Measurements from ENCODE around the gene TIMM50.
"Not testable (repeated sequence)": the region's sequence is repeated elsewhere in the genome, so short reads cannot be mapped to it uniquely, and the experiment has no call there.

The TIMM50 gene

GRCh38 chr19:39480337-39481228 lies at the start of gene TIMM50:
Gene TIMM50, plus strand, starts transcription at chr19:39480838. Its CDS starts 16 bp downstream, at chr19:39480854.
- peak; percentile 95 for DNase-seq (ENCODE audit: low read depth)

DNA sequence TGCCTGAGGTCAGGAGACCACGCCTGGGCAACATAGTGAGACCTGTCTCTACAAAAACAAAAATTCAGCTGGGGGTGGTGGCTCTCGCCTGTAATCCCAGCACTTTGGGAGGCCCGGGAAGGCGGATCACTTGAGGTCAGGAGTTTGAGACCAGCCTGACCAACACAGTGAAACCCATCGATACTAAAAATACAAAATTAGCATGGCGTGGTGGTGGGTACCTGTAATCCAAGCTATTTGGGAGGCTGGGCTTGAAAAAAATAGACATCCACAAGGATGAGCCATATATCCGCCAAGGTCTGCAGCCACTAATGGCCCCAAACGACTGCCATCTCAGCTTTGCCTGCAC lies 48.0 kb upstream of the TIMM50 start:
- no peak for DNase-seq (ENCODE audit: low read depth)

DNA sequence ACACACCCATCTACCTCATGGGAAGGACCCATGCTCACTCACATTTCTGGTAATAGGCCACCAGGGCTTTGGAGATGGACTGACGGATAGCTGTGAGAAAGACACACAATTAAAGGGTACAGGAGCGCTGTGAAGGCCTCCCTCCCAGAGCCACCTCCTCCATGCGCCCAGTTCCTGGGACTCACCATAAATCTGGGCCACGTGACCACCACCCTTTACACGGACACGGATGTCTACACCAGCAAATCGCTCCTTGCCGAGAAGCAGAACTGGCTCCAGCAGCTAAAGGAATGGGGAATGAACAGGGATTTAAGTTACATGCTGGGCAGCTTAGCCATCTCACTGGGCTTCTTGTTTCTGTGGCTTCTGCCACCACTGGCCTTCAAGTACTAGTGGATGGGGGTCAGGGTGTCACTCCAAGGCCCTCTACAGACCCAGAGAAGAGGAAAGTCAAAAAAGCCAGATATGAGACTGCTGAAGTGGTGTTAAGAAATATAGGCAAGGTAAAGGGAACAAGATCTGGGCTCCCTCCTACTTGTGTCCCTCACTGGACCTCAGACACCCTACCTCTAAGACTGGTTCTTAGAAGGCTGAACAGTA lies 47.1 kb upstream of the TIMM50 start:
- DNase-seq (ENCODE audit: low read depth): no peak

GRCh38 chr19:39434123-39435076 lies 46.2 kb upstream of the TIMM50 start:
- DNase-seq (ENCODE audit: low read depth): peak; percentile 23

DNA sequence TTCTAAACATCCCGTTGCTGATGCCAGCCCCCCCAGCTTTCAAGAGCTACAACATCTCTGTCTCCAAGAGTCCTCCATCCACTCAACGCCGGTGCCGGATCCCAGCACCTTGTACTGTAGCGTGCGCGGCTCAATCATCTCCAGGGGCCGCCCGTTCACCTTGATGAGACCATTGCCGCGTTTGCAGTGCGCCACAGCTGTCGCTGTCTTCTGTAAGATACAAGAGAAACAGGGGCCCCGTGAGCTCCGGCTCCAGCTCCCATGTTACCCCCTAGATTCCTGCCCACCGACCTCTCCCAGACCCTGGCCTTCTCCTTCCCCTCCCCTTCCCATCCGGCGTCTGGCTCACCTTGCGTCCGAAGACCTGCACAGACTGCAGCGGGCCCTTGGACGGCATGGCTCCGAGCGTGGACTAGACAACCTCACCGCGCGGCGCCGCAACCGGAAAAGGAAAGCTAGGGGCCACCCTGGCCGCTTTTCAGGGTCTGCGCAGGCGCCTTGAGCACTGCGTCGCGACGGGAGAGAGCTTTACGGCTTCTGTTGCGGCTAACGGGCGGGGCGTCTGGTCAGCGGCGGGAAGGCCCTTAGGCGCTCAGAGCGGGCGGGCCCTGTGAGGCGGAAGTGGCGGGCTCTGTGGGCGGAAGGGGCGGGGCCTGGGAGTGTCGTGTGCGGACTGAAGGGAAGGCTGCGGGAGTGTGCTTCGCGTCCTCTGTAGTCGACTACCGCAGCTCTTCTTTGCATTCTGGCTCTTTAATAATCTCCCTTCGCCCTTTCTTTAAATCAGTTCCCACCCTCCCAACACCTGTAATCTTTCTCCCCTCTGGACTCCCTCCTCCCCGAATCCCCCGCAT lies 44.9 kb upstream of the TIMM50 start, which contains the start of gene RPS16:
Gene RPS16 (minus strand): TSS at position 451 of the 851 bp plus-strand sequence. CDS start 54 bp downstream, at position 397.
- peak; percentile 98 for DNase-seq (ENCODE audit: low read depth)

DNA sequence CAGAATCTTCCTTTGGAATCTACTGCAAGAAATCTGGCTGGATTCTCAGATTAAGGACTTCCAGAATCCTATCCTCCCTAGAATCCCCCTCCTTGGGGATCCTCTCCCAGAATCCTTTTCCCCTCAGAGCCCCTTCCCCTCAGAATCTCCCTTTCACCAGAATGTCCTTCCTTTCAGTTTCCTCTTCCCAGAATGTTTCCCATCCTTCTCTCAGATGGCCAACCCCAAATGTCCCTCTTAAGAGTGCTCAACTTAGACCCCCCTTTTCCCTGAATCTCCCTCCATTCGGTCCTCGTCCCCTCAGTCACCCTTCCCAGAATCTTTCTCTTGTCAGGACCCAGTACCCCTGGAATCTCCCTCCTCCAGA lies 44.3 kb upstream of the TIMM50 start:
- DNase-seq (ENCODE audit: low read depth): no peak

- DNase-seq (ENCODE audit: low read depth): peak; percentile 67
Measured at GRCh38 chr19:39438270-39438934, 42.2 kb upstream of the TIMM50 start.

- DNase-seq (ENCODE audit: low read depth): peak; percentile 50
Measured at GRCh38 chr19:39444598-39445195, 35.9 kb upstream of the TIMM50 start.

DNA sequence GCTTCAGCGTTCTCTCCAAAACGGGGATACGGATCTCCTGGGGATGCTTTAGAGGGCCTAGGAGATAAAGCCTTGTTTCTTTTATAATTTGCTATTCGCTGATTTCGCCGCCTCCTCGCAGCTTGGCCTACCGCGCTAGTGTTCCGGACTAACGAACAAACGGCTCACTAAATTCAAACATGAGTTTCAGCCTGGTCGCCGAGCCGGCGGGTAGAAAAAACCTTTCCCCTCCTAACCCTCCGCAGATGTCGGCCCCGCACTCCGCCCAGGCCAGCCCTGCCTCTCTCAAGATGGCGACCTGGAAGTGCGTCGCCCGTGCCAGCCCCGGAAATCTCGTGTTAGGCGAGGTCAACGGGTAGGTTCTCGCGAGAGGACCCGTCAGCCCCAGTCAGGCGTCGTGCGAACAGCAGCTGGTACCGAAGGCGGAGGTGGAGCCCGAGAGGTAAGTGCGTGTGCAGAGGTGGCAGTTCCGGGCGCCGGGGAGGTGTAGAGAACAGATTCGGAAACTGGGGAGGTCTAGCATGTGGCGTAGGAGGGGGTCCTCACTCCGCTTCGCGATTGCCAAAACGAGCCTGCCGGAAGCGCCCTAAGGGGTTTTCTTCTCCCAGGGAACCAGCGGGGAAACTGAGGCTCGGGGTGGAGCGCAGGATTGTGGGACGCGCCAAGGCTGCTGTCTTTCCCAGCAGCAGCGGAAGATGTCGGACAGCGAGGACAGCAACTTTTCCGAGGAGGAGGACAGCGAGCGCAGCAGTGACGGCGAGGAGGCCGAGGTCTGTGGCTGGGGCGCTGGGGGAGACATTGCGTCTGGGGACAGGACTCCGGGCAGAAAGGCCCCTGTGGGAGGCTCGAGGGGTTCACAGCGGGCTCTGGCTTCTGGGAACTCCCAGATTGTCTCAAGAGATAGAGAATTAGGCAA lies 35.2 kb upstream of the TIMM50 start, which contains the start of gene SUPT5H:
Gene SUPT5H (plus strand): TSS at position 387 of the 916 bp plus-strand sequence. CDS start 309 bp downstream, at position 696.
- DNase-seq (ENCODE audit: low read depth): peak; percentile 98

- no peak for DNase-seq (ENCODE audit: low read depth)
Measured at GRCh38 chr19:39446365-39447084, 34.1 kb upstream of the TIMM50 start.

DNA sequence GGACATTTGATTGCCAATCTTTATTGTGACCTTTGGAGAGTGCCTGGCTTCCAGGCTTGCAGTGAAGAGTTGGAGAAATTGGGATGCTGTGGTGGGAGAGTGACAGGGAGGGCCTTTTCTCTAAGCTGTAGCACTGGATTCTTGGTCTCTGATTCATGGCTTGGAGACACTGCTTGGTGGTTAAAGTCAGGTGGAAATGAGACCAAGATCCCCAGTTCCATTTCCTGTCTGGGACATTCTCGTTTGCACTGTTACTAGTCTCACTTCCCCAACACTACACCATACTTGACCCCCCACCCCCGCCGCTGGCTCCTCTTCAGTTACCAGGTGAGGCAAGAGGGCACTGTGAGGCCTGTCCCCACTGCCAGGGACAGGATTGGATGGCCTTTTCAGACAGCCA lies 32.4 kb upstream of the TIMM50 start:
- peak; percentile 76 for DNase-seq (ENCODE audit: low read depth)

DNA sequence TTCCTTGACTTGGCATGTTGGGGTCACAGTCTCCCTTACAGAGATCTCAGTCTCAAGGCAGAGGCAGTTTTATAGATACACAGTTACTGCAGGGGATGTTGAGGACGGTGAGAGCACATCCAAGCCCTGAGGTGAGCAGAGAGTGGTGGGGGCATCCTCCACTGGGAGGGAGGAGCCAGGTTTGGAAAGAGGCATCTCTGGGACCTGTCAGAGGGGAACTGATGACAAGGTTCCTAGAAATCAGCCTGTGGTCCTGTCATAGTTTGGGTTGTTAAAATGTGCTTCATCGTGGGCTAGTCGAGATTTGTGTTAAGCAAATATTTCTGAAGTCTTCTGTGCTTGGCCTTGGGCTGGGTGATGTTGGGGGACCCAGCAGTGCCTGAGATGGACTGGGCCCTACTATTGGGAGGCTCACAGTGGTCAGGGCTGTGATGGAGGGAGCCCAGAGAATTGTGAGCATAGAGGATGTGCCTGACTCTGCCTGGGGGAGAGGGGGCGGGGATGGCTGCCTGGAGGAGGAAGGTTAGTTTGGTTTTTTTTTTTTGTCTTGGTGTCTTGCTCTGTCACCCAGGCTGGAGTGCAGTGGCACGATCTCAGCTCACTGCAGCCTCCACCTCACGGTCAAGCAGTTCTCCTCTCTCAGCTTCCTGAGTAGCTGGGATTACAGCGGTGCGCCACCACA lies 31.4 kb upstream of the TIMM50 start:
- DNase-seq (ENCODE audit: low read depth): no peak

GRCh38 chr19:39451257-39451656 lies 29.4 kb upstream of the TIMM50 start:
- not testable (repeated sequence) for DNase-seq (ENCODE audit: low read depth)

- DNase-seq (ENCODE audit: low read depth): no peak
Measured at GRCh38 chr19:39463403-39463802, 17.2 kb upstream of the TIMM50 start.

GRCh38 chr19:39465956-39466747 lies 14.5 kb upstream of the TIMM50 start:
- DNase-seq (ENCODE audit: low read depth): no peak

DNA sequence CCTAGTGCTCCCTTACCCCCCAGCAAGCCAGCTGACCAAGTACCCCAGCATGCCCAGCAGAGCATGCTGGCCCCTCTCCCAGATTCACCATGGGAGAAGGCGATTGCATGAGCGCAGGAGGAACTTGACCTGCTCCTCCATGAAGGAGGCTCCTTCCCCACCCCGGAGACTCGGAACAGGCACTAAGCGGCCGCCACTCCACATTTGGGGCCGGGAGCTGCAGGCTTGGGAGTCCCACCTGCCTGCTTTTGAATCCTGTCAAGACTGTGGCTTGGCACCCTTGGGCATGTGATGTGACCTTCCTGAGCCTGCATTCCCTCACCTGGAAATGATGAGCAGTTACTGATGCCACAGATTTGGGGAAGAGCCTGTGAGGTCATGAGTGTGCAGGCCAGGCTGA lies 12.7 kb upstream of the TIMM50 start:
- DNase-seq (ENCODE audit: low read depth): no peak

- DNase-seq (ENCODE audit: low read depth): no peak
Measured at GRCh38 chr19:39469036-39469435, 11.6 kb upstream of the TIMM50 start.
